Cardiac muscle cell (in vitro differentiated cells and primary cell): Measurements from ENCODE around the gene LDLRAP1. TPM values are rescaled to one million over a fixed set of nuclear protein-coding genes. Genes with fewer than 3 reads are reported as not detected.
"Not testable (repeated sequence)": the region's sequence is repeated elsewhere in the genome, so short reads cannot be mapped to it uniquely, and the experiment has no call there.

ENCODE experiments used
- DNase-seq, 2 donors: peaks; one replicate each; pipeline versions ENCODE4 v3.0.0 to v3.0.0-alpha.2; 2010 to 2017; ENCODE audit warnings: low read depth in 1 of 2, low spot score in 1 of 2
- H3K27ac ChIP-seq: fragments of 200-600 bp; sonication (generic); 2 replicates; pipeline ENCODE4 v1.5.1; 2016
- H3K27me3 ChIP-seq: fragments of 200-600 bp; sonication (generic); 2 replicates; pipeline ENCODE4 v1.6.0; 2016; ENCODE audit warnings: control low read depth
- H3K36me3 ChIP-seq: fragments of 200-600 bp; sonication (generic); 2 replicates; pipeline ENCODE4 v1.5.1; 2016; ENCODE audit warnings: control low read depth
- H3K4me1 ChIP-seq: fragments of 200-600 bp; sonication (generic); 2 replicates; pipeline ENCODE4 v1.8.1; 2017; ENCODE audit warnings: low read depth, mild to moderate bottlenecking, mixed run types
- H3K4me3 ChIP-seq: fragments of 200-600 bp; sonication (generic); 2 replicates; pipeline ENCODE4 v1.5.1; 2016; ENCODE audit warnings: mild to moderate bottlenecking
- H3K9me3 ChIP-seq: fragments of 200-600 bp; sonication (generic); 2 replicates; pipeline ENCODE4 v1.5.1; 2017; ENCODE audit warnings: low read depth, mild to moderate bottlenecking, control low read depth
- CTCF ChIP-seq: IDR thresholded peaks from 2 replicates; pipeline ENCODE4 v1.5.1; 2012; ENCODE audit warnings: low read depth, mild to moderate bottlenecking, low read length
- polyA plus RNA-seq: library from polyadenylated mRNA; unstranded; fragments of >200 nt; fragmentation: Nextera tagmentation; extraction: Ambion mirVana; gene quantifications from 2 replicates; pipeline ENCODE4 v1.2.1, GENCODE V29; 2016
- total RNA-seq: library from RNA; depleted of rRNA; stranded (reverse); fragments of >200 nt; gene quantifications from 2 replicates; pipeline ENCODE4 v1.2.3, GENCODE V29; 2016

Gene LDLRAP1
- total and polyA plus RNA-seq, 2 experiments from 2014 or later, result 16.4 to 21.8 TPM

- peak; percentile 43 to 57 for DNase-seq
- no peak overlapping the region for H3K27ac ChIP-seq
- H3K4me3 ChIP-seq, result no peak overlapping the region
- no peaks in the 10 kb centered on the region for H3K4me1 ChIP-seq
- TF ChIP-seq CTCF, result peak; percentile 13
- no peaks in the 10 kb centered on the region for H3K36me3 ChIP-seq
- H3K9me3 ChIP-seq, result no peaks in the 10 kb centered on the region
- peaks cover 12% of the 10 kb centered on the region for H3K27me3 ChIP-seq
These were observed 46.9 kb downstream of the LDLRAP1 start for GRCh38 chr1:25590096-25590824.

- TF ChIP-seq CTCF, result no peak
- H3K4me3 ChIP-seq, result no peak overlapping the region
These were observed 50.5 kb downstream of the LDLRAP1 start for GRCh38 chr1:25593861-25594260.

GRCh38 chr1:25594971-25595370, 51.6 kb downstream of the LDLRAP1 start:
- no peak for DNase-seq
- H3K27ac ChIP-seq, result no peak overlapping the region
- H3K4me1 ChIP-seq, result no peaks in the 10 kb centered on the region
- no peak for TF ChIP-seq CTCF
- no peak overlapping the region for H3K4me3 ChIP-seq
- H3K27me3 ChIP-seq, result peaks cover 15% of the 10 kb centered on the region
- H3K9me3 ChIP-seq, result no peaks in the 10 kb centered on the region
- no peaks in the 10 kb centered on the region for H3K36me3 ChIP-seq

More at GRCh38 chr1:25593861-25594260, 50.5 kb downstream of the LDLRAP1 start:
- Histone ChIP-seq H3K4me1 (no peaks in the 10 kb centered on the region), H3K36me3 (no peaks in the 10 kb centered on the region), H3K27me3 (peaks cover 16% of the 10 kb centered on the region), H3K9me3 (no peaks in the 10 kb centered on the region), H3K27ac (no peak overlapping the region)
- no peak for DNase-seq

GRCh38 chr1:25596641-25597040, 53.2 kb downstream of the LDLRAP1 start:
- H3K27me3 ChIP-seq, result peaks cover 15% of the 10 kb centered on the region
- H3K9me3 ChIP-seq, H3K27ac ChIP-seq, H3K36me3 ChIP-seq, DNase-seq, H3K4me1 ChIP-seq, H3K4me3 ChIP-seq: not testable (repeated sequence)

DNA sequence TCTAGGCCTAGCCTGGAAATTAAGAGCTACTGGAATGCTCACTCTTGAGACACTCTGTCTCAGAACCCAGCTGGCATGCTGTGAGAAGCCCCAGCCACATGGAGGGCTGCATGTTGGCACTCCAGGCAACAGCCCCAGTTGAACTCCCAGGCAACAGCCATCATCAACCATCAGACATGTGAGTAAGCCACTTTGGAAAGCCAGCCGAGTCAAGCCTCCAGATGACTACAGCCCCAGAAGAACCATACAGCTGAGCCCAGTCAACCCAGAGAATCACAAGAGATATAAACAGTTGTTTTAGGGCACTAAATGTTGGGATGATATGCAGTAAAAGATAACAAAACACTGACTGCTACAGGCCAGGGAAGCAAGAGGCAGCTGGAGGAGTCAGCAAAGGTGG, 55.5 kb downstream of the LDLRAP1 start:
- Histone ChIP-seq H3K27me3 (peaks cover 15% of the 10 kb centered on the region), H3K4me3 (no peak overlapping the region), H3K9me3 (no peaks in the 10 kb centered on the region), H3K27ac (no peak overlapping the region), H3K4me1 (no peaks in the 10 kb centered on the region), H3K36me3 (no peaks in the 10 kb centered on the region)
- DNase-seq, result no peak
- no peak for TF ChIP-seq CTCF

- DNase-seq, result no peak
- peaks cover 8% of the 10 kb centered on the region for H3K27me3 ChIP-seq
- H3K9me3 ChIP-seq, result no peaks in the 10 kb centered on the region
- no peak overlapping the region for H3K4me3 ChIP-seq
- no peak overlapping the region for H3K27ac ChIP-seq
- no peaks in the 10 kb centered on the region for H3K36me3 ChIP-seq
- TF ChIP-seq CTCF, result no peak
- no peaks in the 10 kb centered on the region for H3K4me1 ChIP-seq
These were observed 56.7 kb downstream of the LDLRAP1 start for GRCh38 chr1:25599969-25600610.

- not testable (repeated sequence) for H3K27ac ChIP-seq
These were observed 57.7 kb downstream of the LDLRAP1 start for GRCh38 chr1:25600971-25601699.

DNA sequence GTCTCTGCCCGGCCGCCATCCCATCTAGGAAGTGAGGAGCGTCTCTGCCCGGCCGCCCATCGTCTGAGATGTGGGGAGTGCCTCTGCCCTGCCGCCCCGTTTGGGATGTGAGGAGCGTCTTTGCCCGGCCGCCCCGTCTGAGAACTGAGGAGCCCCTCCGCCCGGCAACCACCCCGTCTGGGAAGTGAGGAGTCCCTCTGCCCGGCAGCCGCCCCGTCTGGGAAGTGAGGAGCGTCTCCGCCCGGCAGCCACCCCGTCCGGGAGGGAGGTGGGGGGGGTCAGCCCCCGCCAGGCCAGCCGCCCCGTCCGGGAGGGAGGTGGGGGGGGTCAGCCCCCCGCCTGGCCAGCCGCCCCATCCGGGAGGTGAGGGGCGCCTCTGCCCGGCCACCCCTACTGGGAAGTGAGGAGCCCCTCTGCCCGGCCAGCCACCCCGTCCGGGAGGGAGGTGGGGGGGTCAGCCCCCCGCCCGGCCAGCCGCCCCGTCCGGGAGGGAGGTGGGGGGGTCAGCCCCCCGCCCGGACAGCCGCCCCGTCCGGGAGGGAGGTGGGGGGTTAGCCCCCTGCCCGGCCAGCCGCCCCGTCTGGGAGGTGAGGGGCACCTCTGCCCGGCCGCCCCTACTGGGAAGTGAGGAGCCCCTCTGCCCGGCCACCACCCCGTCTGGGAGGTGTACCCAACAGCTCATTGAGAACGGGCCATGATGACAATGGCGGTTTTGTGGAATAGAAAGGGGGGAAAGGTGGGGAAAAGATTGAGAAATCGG, 60.6 kb downstream of the LDLRAP1 start:
- not testable (repeated sequence) for H3K27ac ChIP-seq, H3K4me3 ChIP-seq, H3K36me3 ChIP-seq, H3K27me3 ChIP-seq, DNase-seq, H3K4me1 ChIP-seq, H3K9me3 ChIP-seq

More at GRCh38 chr1:25600971-25601699, 57.7 kb downstream of the LDLRAP1 start:
- DNase-seq, H3K4me1 ChIP-seq, H3K4me3 ChIP-seq, H3K36me3 ChIP-seq, H3K27me3 ChIP-seq, H3K9me3 ChIP-seq: not testable (repeated sequence)
